Ascending aorta (tissue), 2 donors: ENCODE results near the gene KLF3. TPM values are rescaled to one million over a fixed set of nuclear protein-coding genes. Genes with fewer than 3 reads are reported as not detected.

Experiments used
- DNase-seq, 2 donors: peaks; one replicate each; pipeline ENCODE4 v3.0.0-alpha.2; 2019; ENCODE audit warnings: low spot score in 2 of 2
- H3K27ac ChIP-seq, 2 donors: fragments of 200-600 bp; sonication (generic); one replicate each; pipeline ENCODE4 v1.5.1; 2016 to 2017; ENCODE audit warnings: mild to moderate bottlenecking in 1 of 2
- H3K27me3 ChIP-seq: fragments of 200-600 bp; sonication (generic); one replicate; pipeline ENCODE4 v1.5.1; 2017
- H3K36me3 ChIP-seq, 2 donors: fragments of 200-600 bp; sonication (generic); one replicate each; pipeline ENCODE4 v1.5.1; 2016
- H3K4me1 ChIP-seq, 2 donors: fragments of 200-600 bp; sonication (generic); one replicate each; pipeline ENCODE4 v1.5.1; 2016 to 2017; ENCODE audit warnings: mild to moderate bottlenecking in 1 of 2
- H3K4me3 ChIP-seq, 2 donors: fragments of 200-600 bp; sonication (generic); one replicate each; pipeline ENCODE4 v1.5.1; 2016 to 2017; ENCODE audit warnings: mild to moderate bottlenecking in 1 of 2
- H3K9me3 ChIP-seq, 2 donors: fragments of 200-600 bp; sonication (generic); one replicate each; pipeline ENCODE4 v1.5.1; 2016
- intact Hi-C: fragments of 100-400 bp; cut with DNase I; formaldehyde crosslinking; loops from one replicate; pipeline ENCODE4 v1.15.1; 2023
- total RNA-seq: library from RNA; depleted of rRNA; stranded (reverse); fragments of >200 nt; gene quantifications from one replicate; pipeline ENCODE4 v1.1.0, GENCODE V29; 2016
- TF ChIP-seq, protein P1 (sequence below), 3 experiments: fragments of 200-600 bp in 2 of 3; fragments of 450-650 bp in 1 of 3; sonication (generic) in 2 of 3; IDR thresholded peaks; one replicate each; pipeline ENCODE4 v1.5.1; 2016 to 2019; ENCODE audit warnings: antibody characterized with exemption in 3 of 3, mild to moderate bottlenecking in 1 of 3, moderate library complexity in 1 of 3

KLF3 gene
- total RNA-seq, 1 donor from 2014 or later = 21.5 TPM

GRCh38 chr4:38745881-38746280 lies 81.9 kb downstream of the KLF3 start:
- Histone ChIP-seq H3K9me3 (no peaks in the 10 kb centered on the region), H3K4me3 (no peak overlapping the region), H3K27ac (no peak overlapping the region), H3K4me1 (no peaks in the 10 kb centered on the region), H3K36me3 (no peaks in the 10 kb centered on the region), H3K27me3 (no peaks in the 10 kb centered on the region)
- DNase-seq = no peak
- TF ChIP-seq, protein P1, sequence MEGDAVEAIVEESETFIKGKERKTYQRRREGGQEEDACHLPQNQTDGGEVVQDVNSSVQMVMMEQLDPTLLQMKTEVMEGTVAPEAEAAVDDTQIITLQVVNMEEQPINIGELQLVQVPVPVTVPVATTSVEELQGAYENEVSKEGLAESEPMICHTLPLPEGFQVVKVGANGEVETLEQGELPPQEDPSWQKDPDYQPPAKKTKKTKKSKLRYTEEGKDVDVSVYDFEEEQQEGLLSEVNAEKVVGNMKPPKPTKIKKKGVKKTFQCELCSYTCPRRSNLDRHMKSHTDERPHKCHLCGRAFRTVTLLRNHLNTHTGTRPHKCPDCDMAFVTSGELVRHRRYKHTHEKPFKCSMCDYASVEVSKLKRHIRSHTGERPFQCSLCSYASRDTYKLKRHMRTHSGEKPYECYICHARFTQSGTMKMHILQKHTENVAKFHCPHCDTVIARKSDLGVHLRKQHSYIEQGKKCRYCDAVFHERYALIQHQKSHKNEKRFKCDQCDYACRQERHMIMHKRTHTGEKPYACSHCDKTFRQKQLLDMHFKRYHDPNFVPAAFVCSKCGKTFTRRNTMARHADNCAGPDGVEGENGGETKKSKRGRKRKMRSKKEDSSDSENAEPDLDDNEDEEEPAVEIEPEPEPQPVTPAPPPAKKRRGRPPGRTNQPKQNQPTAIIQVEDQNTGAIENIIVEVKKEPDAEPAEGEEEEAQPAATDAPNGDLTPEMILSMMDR (IDR thresholded peaks at IDR 0.05) = no peak
- intact Hi-C loops = no loop called here

GRCh38 chr4:38747629-38748028 lies 83.6 kb downstream of the KLF3 start:
- Histone ChIP-seq H3K4me1 (no peaks in the 10 kb centered on the region), H3K27me3 (no peaks in the 10 kb centered on the region), H3K9me3 (no peaks in the 10 kb centered on the region), H3K27ac (no peak overlapping the region), H3K36me3 (no peaks in the 10 kb centered on the region), H3K4me3 (no peak overlapping the region)
- intact Hi-C loops = no loop called here
- no peak for DNase-seq
- TF ChIP-seq, protein P1 (IDR thresholded peaks at IDR 0.05) = no peak

DNA sequence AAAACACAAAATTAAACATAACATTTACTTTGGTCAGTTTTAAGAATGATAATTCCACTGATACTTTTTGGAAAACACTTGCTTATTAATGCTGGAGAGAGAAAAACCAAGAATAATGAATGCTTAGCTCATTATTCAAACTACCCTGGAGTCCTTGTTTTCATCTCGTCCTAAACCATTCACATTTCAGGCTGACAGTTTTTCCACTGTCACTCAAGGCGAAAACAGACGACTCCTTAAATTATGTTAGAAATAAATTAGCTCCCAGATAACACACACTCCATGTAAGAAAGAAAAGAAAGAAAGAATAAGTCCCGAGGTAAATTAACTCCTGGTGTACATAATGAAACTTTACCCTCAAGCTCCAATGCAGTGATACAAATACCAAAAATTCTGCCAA lies 85.3 kb downstream of the KLF3 start:
- TF ChIP-seq, protein P1 (IDR thresholded peaks at IDR 0.05) = no peak
- DNase-seq = no peak
- no peaks in the 10 kb centered on the region for H3K36me3 ChIP-seq
- no peaks in the 10 kb centered on the region for H3K9me3 ChIP-seq
- peaks cover 0 to 3% of the 10 kb centered on the region in 2 donors for H3K4me1 ChIP-seq
- no peak overlapping the region for H3K4me3 ChIP-seq
- no peaks in the 10 kb centered on the region for H3K27me3 ChIP-seq
- H3K27ac ChIP-seq = no peak overlapping the region
- intact Hi-C loops = no loop called here

Other genes starting within 250 kb of the KLF3 start
- not detected for gene TLR10, start 118.8 kb downstream of the KLF3 start, total RNA-seq
- 1.1 TPM for gene TLR1, start 140.6 kb downstream of the KLF3 start, total RNA-seq
- gene TLR6, start 192.6 kb downstream of the KLF3 start, total RNA-seq = 0.11 TPM
- 45.7 TPM for gene FAM114A1, start 203.6 kb downstream of the KLF3 start, total RNA-seq